ENCODE data around the gene LRRC55.

The LRRC55 gene

DNA sequence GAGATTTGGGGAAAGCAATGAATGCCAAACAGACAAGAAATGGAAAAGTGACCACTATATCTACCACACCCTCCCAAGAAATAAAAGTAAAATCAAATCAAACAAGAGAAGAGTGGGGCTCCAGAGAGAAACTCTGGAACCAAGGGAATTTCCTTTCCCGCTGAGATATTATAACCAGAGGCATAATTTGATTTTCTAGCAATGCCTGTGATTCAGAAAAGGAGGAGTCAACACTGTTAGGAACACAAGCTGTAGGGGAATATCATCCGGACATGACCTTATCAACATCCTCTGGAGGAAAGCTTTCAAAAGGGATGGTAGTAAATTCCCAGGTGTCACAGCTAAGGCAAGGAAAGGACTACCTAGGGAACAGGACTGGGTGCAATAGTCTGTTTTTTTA lies 29.6 kb upstream of the LRRC55 start:
- no peaks in the 10 kb centered on the region for H3K36me3 ChIP-seq (ENCODE audit: control insufficient read depth, low read depth, low read length)
- peaks cover 1% of the 10 kb centered on the region for H3K27me3 ChIP-seq (ENCODE audit: control insufficient read depth, insufficient read depth, low read length)
- no peak overlapping the region for H3K27ac ChIP-seq (ENCODE audit: low read length)
- no peak overlapping the region for H3K4me3 ChIP-seq (ENCODE audit: low read length)
- H3K4me1 ChIP-seq (ENCODE audit: control insufficient read depth, low read depth, low read length): peaks cover 31% of the 10 kb centered on the region
- no peaks in the 10 kb centered on the region for H3K9me3 ChIP-seq (ENCODE audit: control insufficient read depth, low read depth, low read length)
- no peak overlapping the region for H3K9ac ChIP-seq (ENCODE audit: low read length)

DNA sequence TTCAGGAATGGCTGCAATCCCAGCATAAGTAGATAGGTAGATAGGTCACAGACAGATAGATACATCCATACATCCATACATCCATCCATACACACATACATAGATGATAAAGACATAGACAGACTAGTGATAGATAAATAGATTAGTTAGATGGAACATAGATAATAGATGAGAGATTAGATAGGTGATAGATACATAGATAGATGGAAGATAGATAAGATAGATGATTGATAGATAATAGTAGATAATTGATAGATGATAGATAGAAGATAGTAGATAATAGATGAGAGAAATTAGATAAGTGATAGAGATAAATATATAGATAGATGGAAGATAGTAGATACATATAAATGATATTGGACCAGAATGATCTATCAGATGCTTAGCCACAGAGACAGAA lies 28.3 kb upstream of the LRRC55 start:
- Histone ChIP-seq H3K9me3 (ENCODE audit: control insufficient read depth, low read depth, low read length) (no peaks in the 10 kb centered on the region), H3K27ac (ENCODE audit: low read length) (no peak overlapping the region), H3K4me1 (ENCODE audit: control insufficient read depth, low read depth, low read length) (peaks cover 34% of the 10 kb centered on the region)

DNA sequence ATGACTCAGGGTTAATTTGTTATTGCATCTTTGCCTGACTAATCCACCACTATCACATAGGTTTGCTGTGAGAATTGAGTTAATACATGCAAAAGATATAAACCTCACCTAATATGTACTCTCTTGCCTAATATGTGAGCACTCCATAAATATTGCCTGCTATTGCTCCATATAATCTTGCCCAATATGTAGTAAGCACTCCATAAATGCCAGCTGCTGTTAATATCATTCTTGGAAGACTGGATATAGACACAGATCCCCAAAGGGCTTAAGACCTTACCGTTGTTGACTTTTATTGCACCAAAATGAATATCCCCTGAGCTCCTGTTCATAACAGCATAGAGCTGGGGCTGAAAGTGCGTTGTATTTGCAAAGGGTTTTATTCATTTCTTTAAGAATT lies 27.0 kb upstream of the LRRC55 start:
- Histone ChIP-seq H3K36me3 (ENCODE audit: control insufficient read depth, low read depth, low read length) (no peaks in the 10 kb centered on the region), H3K27me3 (ENCODE audit: control insufficient read depth, insufficient read depth, low read length) (peaks cover 8% of the 10 kb centered on the region), H3K9ac (ENCODE audit: low read length) (no peak overlapping the region), H3K4me3 (ENCODE audit: low read length) (no peak overlapping the region), H3K9me3 (ENCODE audit: control insufficient read depth, low read depth, low read length) (no peaks in the 10 kb centered on the region), H3K4me1 (ENCODE audit: control insufficient read depth, low read depth, low read length) (peaks cover 34% of the 10 kb centered on the region), H3K27ac (ENCODE audit: low read length) (no peak overlapping the region)

More for the DNA sequence above, 28.3 kb upstream of the LRRC55 start:
- no peak overlapping the region for H3K4me3 ChIP-seq (ENCODE audit: low read length)
- no peak overlapping the region for H3K9ac ChIP-seq (ENCODE audit: low read length)
- no peaks in the 10 kb centered on the region for H3K36me3 ChIP-seq (ENCODE audit: control insufficient read depth, low read depth, low read length)
- peaks cover 8% of the 10 kb centered on the region for H3K27me3 ChIP-seq (ENCODE audit: control insufficient read depth, insufficient read depth, low read length)

DNA sequence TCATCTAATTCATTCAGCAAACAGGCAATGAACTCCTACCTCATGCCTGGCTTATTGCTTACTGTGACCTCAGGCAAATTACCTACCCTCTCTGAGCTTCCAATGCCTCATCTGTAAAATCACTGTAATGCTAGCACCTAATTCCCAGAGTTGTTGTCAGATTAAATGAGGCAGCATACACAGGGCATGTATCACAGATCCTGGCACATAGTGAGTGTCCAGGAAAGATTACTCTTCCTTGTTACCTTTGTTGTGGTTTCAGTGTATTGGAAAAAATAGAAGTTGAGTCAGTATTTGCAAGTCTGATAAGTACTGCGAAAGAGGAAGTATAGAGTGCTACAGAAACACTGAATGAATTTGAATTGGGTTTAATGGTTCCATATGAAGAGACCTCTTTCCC lies 26.4 kb upstream of the LRRC55 start:
- Histone ChIP-seq H3K4me3 (ENCODE audit: low read length) (no peak overlapping the region), H3K9me3 (ENCODE audit: control insufficient read depth, low read depth, low read length) (no peaks in the 10 kb centered on the region), H3K27me3 (ENCODE audit: control insufficient read depth, insufficient read depth, low read length) (peaks cover 8% of the 10 kb centered on the region), H3K36me3 (ENCODE audit: control insufficient read depth, low read depth, low read length) (no peaks in the 10 kb centered on the region), H3K27ac (ENCODE audit: low read length) (no peak overlapping the region), H3K9ac (ENCODE audit: low read length) (no peak overlapping the region), H3K4me1 (ENCODE audit: control insufficient read depth, low read depth, low read length) (peaks cover 34% of the 10 kb centered on the region)

DNA sequence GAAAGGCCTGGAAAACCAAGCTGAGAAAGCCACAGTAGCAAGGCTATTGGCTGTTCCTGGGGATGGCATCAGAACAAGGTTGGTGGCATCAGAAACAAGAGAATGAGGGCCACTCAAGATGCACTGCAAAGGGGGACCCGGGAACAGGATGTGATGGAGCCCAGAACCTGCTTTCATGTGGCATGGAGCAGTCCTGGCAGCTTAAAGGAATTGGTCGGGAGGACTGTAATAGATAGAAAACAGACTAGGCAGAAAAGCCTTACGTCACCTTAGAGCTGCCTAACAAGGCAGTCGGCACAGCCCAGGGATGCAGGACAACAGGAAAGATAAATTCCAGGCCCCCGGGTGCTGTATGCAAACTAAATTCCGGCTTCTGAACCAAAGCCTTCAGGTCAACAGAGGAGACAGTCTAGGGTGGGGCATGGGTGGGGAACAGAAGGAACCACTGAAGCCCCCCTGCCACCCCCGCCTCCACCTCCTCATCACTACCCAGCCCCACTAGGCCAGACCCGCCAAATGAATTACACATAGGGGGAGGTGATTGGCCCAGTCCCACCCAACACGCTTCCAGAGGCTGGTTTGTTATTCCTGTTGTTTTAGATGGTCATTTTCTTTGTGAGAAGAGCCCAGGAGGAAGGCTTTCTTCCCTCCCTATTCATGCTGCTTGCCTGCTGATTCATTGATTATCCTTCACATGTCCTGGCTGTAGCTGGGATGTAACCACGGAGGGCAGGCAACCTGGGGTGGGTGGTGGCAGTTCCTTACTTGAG lies 25.7 kb upstream of the LRRC55 start:
- H3K27me3 ChIP-seq (ENCODE audit: control insufficient read depth, insufficient read depth, low read length): peaks cover 8% of the 10 kb centered on the region
- H3K27ac ChIP-seq (ENCODE audit: low read length): no peak overlapping the region
- no peak overlapping the region for H3K4me3 ChIP-seq (ENCODE audit: low read length)
- H3K36me3 ChIP-seq (ENCODE audit: control insufficient read depth, low read depth, low read length): no peaks in the 10 kb centered on the region
- no peaks in the 10 kb centered on the region for H3K9me3 ChIP-seq (ENCODE audit: control insufficient read depth, low read depth, low read length)
- H3K4me1 ChIP-seq (ENCODE audit: control insufficient read depth, low read depth, low read length): peaks cover 34% of the 10 kb centered on the region
- H3K9ac ChIP-seq (ENCODE audit: low read length): no peak overlapping the region

DNA sequence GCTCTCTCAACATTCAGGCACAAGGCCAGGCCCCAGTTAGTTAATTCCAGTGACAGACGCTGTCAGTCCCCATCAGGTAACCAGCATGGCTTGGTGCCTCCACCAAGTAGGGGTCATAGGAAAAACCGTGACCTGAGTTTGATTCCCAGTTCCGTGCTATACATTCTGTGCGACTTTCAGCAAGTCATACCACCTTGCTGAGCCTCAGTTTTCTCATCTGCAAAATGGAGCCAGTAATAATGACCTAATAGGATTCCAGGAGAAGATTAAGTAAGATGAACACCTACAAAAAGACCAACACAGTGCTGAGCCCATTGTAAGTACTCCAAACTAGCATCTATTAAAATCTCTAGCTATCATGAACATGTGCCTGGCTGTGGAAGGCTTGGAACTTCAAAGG lies 24.8 kb upstream of the LRRC55 start:
- Histone ChIP-seq H3K36me3 (ENCODE audit: control insufficient read depth, low read depth, low read length) (no peaks in the 10 kb centered on the region), H3K9me3 (ENCODE audit: control insufficient read depth, low read depth, low read length) (no peaks in the 10 kb centered on the region), H3K4me1 (ENCODE audit: control insufficient read depth, low read depth, low read length) (peaks cover 29% of the 10 kb centered on the region), H3K27ac (ENCODE audit: low read length) (no peak overlapping the region), H3K27me3 (ENCODE audit: control insufficient read depth, insufficient read depth, low read length) (peaks cover 8% of the 10 kb centered on the region), H3K4me3 (ENCODE audit: low read length) (no peak overlapping the region), H3K9ac (ENCODE audit: low read length) (no peak overlapping the region)

DNA sequence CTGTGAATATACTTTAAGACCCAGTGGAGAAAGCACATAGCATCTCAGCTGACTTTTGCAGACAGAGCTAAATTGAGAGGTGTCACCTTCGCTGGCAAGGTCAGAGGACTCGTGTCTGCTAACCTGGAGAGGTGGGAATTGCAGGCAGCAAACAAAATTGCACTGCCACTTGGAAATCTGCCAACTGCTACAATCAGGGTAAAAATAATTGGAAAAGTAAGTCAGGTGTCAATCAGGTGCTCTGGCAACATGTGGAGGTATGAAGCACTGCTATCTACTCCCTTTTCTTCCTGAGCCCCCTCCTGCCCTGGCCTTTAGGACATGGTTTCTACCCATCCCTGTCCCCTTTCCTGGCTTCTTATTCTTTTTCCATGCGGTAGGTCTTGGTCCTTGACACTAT lies 24.1 kb upstream of the LRRC55 start:
- no peaks in the 10 kb centered on the region for H3K9me3 ChIP-seq (ENCODE audit: control insufficient read depth, low read depth, low read length)
- no peak overlapping the region for H3K27ac ChIP-seq (ENCODE audit: low read length)
- no peak overlapping the region for H3K9ac ChIP-seq (ENCODE audit: low read length)
- H3K36me3 ChIP-seq (ENCODE audit: control insufficient read depth, low read depth, low read length): no peaks in the 10 kb centered on the region
- H3K4me1 ChIP-seq (ENCODE audit: control insufficient read depth, low read depth, low read length): peaks cover 24% of the 10 kb centered on the region
- H3K4me3 ChIP-seq (ENCODE audit: low read length): no peak overlapping the region
- peaks cover 8% of the 10 kb centered on the region for H3K27me3 ChIP-seq (ENCODE audit: control insufficient read depth, insufficient read depth, low read length)

DNA sequence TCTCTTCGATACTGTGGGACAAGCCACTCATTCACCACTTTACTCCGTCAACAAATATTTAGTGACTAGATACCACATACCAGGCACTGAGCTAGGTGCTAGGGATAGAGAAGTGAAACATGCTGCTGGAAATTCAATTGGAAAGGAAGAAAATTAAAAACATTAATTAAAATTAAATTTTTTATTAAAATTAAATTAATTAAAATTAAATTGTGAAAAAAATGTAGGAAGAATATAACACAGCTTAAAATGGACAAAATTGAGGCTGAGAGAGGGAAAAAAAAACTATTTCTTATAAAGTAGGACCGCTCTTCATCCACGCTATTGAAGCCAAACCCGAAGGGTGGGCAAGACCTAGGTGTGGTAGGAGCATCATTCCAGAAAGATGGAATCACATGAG lies 23.6 kb upstream of the LRRC55 start:
- H3K9me3 ChIP-seq (ENCODE audit: control insufficient read depth, low read depth, low read length): no peaks in the 10 kb centered on the region
- H3K27me3 ChIP-seq (ENCODE audit: control insufficient read depth, insufficient read depth, low read length): peaks cover 8% of the 10 kb centered on the region
- H3K36me3 ChIP-seq (ENCODE audit: control insufficient read depth, low read depth, low read length): no peaks in the 10 kb centered on the region
- no peak overlapping the region for H3K9ac ChIP-seq (ENCODE audit: low read length)
- H3K4me1 ChIP-seq (ENCODE audit: control insufficient read depth, low read depth, low read length): peaks cover 24% of the 10 kb centered on the region
- H3K27ac ChIP-seq (ENCODE audit: low read length): no peak overlapping the region
- H3K4me3 ChIP-seq (ENCODE audit: low read length): no peak overlapping the region

DNA sequence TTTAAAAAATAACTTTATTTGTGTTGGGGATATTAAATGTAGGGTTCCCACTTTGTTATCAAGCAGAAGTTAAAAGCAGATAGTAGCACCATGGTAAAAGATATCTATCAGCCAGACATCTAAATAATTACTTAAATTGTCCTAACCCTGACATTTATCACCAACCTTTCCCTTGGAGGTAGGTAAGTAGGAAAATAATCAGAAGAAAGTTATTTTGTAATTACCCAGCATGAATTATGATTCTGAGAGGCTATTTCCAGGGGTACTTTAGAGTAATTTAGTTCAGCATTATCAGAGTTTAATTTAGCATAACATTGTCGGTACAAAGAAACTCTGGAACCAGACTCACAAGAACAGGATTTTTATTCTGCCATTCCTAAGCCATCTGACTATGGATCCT lies 23.2 kb upstream of the LRRC55 start:
- Histone ChIP-seq H3K27me3 (ENCODE audit: control insufficient read depth, insufficient read depth, low read length) (peaks cover 8% of the 10 kb centered on the region), H3K27ac (ENCODE audit: low read length) (no peak overlapping the region), H3K4me1 (ENCODE audit: control insufficient read depth, low read depth, low read length) (peaks cover 24% of the 10 kb centered on the region), H3K9ac (ENCODE audit: low read length) (no peak overlapping the region), H3K4me3 (ENCODE audit: low read length) (no peak overlapping the region), H3K36me3 (ENCODE audit: control insufficient read depth, low read depth, low read length) (no peaks in the 10 kb centered on the region), H3K9me3 (ENCODE audit: control insufficient read depth, low read depth, low read length) (no peaks in the 10 kb centered on the region)

DNA sequence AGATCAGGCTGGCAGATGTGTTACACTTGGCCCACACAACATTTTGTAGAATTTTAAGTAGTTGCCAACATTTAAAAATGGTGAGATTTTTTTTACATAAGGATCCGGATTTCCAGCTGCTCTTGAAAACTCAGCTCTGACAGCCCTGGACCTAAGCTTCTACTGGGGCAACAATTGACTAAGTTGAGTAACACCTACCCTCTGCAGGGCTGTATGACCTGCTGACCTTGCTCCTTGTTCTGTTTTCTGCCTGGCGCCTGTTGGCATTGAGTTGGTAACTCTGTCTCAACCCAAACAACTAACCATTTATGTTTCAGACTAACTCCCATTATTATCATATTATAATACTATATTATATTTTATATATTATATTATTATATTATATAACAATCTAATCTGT lies 21.1 kb upstream of the LRRC55 start:
- Histone ChIP-seq H3K4me3 (ENCODE audit: low read length) (no peak overlapping the region), H3K36me3 (ENCODE audit: control insufficient read depth, low read depth, low read length) (no peaks in the 10 kb centered on the region), H3K9ac (ENCODE audit: low read length) (no peak overlapping the region), H3K9me3 (ENCODE audit: control insufficient read depth, low read depth, low read length) (no peaks in the 10 kb centered on the region), H3K27me3 (ENCODE audit: control insufficient read depth, insufficient read depth, low read length) (peaks cover 8% of the 10 kb centered on the region), H3K4me1 (ENCODE audit: control insufficient read depth, low read depth, low read length) (peaks cover 15% of the 10 kb centered on the region), H3K27ac (ENCODE audit: low read length) (no peak overlapping the region)

DNA sequence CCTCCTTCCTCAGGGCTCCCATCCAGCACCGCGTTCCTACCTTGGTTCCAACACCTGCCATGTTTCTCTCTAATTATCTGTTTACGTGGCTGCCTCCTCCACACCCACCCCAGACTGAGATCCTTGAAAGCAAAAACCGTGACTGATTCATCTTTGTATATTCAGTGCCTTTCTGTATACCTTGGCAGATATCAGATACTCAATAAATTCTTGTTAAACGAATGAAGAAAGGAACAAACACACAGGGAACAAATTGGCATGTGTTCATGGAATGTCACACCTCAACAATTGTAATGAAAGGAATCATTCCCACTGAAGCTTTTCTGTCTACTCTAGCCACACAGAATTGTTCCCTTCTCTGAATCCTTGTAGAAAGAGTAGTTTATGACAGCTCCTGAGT lies 20.4 kb upstream of the LRRC55 start:
- peaks cover 10% of the 10 kb centered on the region for H3K4me1 ChIP-seq (ENCODE audit: control insufficient read depth, low read depth, low read length)
- H3K9me3 ChIP-seq (ENCODE audit: control insufficient read depth, low read depth, low read length): no peaks in the 10 kb centered on the region
- no peak overlapping the region for H3K9ac ChIP-seq (ENCODE audit: low read length)
- H3K4me3 ChIP-seq (ENCODE audit: low read length): no peak overlapping the region
- H3K27me3 ChIP-seq (ENCODE audit: control insufficient read depth, insufficient read depth, low read length): peaks cover 8% of the 10 kb centered on the region
- no peak overlapping the region for H3K27ac ChIP-seq (ENCODE audit: low read length)
- no peaks in the 10 kb centered on the region for H3K36me3 ChIP-seq (ENCODE audit: control insufficient read depth, low read depth, low read length)

DNA sequence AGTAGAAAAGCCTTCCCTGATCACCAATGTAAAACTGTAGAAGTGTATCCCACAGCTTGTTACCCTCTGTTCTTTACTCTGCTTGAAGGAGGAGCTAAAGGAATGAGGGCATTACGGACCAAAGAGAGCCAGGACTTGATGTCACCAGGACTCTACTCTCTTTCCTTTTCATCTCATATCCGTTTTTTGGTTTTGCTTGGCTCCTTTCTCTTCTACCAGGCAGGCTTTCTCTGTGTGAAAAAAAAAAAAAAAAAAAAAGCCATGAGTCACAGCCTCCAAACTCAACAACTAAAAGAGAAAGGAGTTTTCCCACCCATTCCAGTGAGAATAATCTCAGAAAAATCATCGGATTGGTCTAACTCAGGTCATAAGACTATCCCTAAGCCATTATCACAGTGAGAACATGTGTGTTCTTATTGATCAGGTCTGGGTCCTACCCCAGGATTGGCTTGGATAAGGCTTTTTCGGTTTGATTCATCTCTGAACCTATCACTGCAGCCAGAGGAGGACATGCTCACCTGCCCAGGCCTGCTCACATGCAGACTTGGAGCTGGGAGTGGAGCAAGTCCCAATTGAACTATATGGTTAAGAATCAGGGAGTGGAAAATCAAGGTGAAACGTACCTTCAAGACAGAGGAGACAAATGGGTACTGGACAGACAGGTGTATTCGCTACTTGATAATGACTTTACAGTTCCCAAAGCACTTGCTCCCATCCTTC lies 19.4 kb upstream of the LRRC55 start:
- H3K9me3 ChIP-seq (ENCODE audit: control insufficient read depth, low read depth, low read length): no peaks in the 10 kb centered on the region
- peaks cover 4% of the 10 kb centered on the region for H3K27me3 ChIP-seq (ENCODE audit: control insufficient read depth, insufficient read depth, low read length)
- H3K4me3 ChIP-seq (ENCODE audit: low read length): no peak overlapping the region
- peaks cover 3% of the 10 kb centered on the region for H3K4me1 ChIP-seq (ENCODE audit: control insufficient read depth, low read depth, low read length)
- no peaks in the 10 kb centered on the region for H3K36me3 ChIP-seq (ENCODE audit: control insufficient read depth, low read depth, low read length)
- no peak overlapping the region for H3K9ac ChIP-seq (ENCODE audit: low read length)
- no peak overlapping the region for H3K27ac ChIP-seq (ENCODE audit: low read length)

All from iPS-18a (cell line).